GM19438 (cell line): ENCODE measurements around the gene XBP1.
"Not testable (repeated sequence)": the region's sequence is repeated elsewhere in the genome, so short reads cannot be mapped to it uniquely, and the experiment has no call there.

Experiments
- ATAC-seq: cut with Tn5 transposase; IDR thresholded peaks from one replicate; pipeline ENCODE4 v1.9.1; 2021; ENCODE audit warnings: low read depth; ENCODE audit not compliant: unreplicated experiment

The XBP1 gene

GRCh38 chr22:28754512-28754911, 45.9 kb downstream of the XBP1 start:
- ATAC-seq: not testable (repeated sequence)

GRCh38 chr22:28750471-28750881, 49.9 kb downstream of the XBP1 start:
- no peak for ATAC-seq
